OCI-LY7 (cell line): ENCODE results near the gene WDR37. TPM values are rescaled to one million over a fixed set of nuclear protein-coding genes. Genes with fewer than 3 reads are reported as not detected.

Experiments
- BruUV-seq: library from RNA; stranded (reverse); fragments of 400-500 nt; replicated peaks from 2 replicates; lab custom pipeline; 2021; lab: Mats Ljungman, UMichigan
- CTCF ChIA-PET: fragments of 300-600 bp; sonication (Branson Sonifier 250); formaldehyde crosslinking; loops from one replicate; lab custom pipeline; 2022; ENCODE audit warnings: antibody characterized with exemption; ENCODE audit not compliant: unreplicated experiment; lab: Charles Lee
- POLR2A ChIA-PET: fragments of 300-600 bp; sonication (Branson Sonifier 250); formaldehyde crosslinking; loops from one replicate; lab custom pipeline; 2022; ENCODE audit warnings: antibody characterized with exemption; lab: Charles Lee
- DNase-seq: peaks from one replicate; pipeline ENCODE4 v3.0.0-alpha.2; 2015; ENCODE audit warnings: low spot score
- H2AFZ ChIP-seq: fragments of 200-600 bp; sonication (generic), shearing (Covaris generic); 2 replicates; pipeline ENCODE4 v1.6.1; 2014; ENCODE audit warnings: mild to moderate bottlenecking, antibody characterized with exemption, low read length, moderate library complexity
- H3K27ac ChIP-seq: fragments of 200-600 bp; sonication (generic); 2 replicates; pipeline ENCODE4 v1.5.1; 2014; ENCODE audit warnings: mixed run types, low read depth, mild to moderate bottlenecking, moderate library complexity, low read length, inconsistent platforms; ENCODE audit not compliant: poor library complexity, severe bottlenecking
- H3K36me3 ChIP-seq: fragments of 200-600 bp; sonication (generic); 2 replicates; pipeline ENCODE4 v1.6.1; 2014; ENCODE audit warnings: mild to moderate bottlenecking, antibody characterized with exemption, low read length, moderate library complexity, mixed read lengths; ENCODE audit not compliant: insufficient read depth
- H3K4me1 ChIP-seq: fragments of 200-600 bp; sonication (generic); 2 replicates; pipeline ENCODE4 v1.5.1; 2014; ENCODE audit warnings: mild to moderate bottlenecking, low read length; ENCODE audit not compliant: insufficient read depth, poor library complexity, severe bottlenecking
- H3K4me2 ChIP-seq: fragments of 200-600 bp; sonication (generic); 2 replicates; pipeline ENCODE4 v1.6.1; 2014; ENCODE audit warnings: mild to moderate bottlenecking, low read length
- H3K4me3 ChIP-seq: fragments of 200-600 bp; sonication (generic); 2 replicates; pipeline ENCODE4 v1.5.1; 2014; ENCODE audit warnings: mild to moderate bottlenecking, low read depth, low read length; ENCODE audit not compliant: poor library complexity, severe bottlenecking
- H3K79me2 ChIP-seq: fragments of 200-600 bp; sonication (generic); 2 replicates; pipeline ENCODE4 v1.6.1; 2016; ENCODE audit warnings: low read depth, mild to moderate bottlenecking, low read length, moderate library complexity, mixed read lengths; ENCODE audit not compliant: insufficient read depth
- H3K9me2 ChIP-seq: fragments of 200-600 bp; sonication (generic); 2 replicates; pipeline ENCODE4 v1.6.1; 2016; ENCODE audit warnings: mild to moderate bottlenecking, low read length, mixed read lengths; ENCODE audit not compliant: insufficient read depth
- H3K9me3 ChIP-seq: fragments of 200-600 bp; sonication (generic); 2 replicates; pipeline ENCODE4 v1.6.1; 2014; ENCODE audit warnings: mild to moderate bottlenecking, mixed run types, low read length, mixed read lengths
- H4K20me1 ChIP-seq: fragments of 200-600 bp; sonication (generic); 2 replicates; pipeline ENCODE4 v1.6.1; 2014; ENCODE audit warnings: mild to moderate bottlenecking, antibody characterized with exemption, low read length, moderate library complexity, mixed read lengths; ENCODE audit not compliant: insufficient read depth
- EZH2phosphoT487 ChIP-seq: fragments of 200-600 bp; sonication (generic); IDR thresholded peaks from 2 replicates; pipeline ENCODE4 v1.6.1; 2018; ENCODE audit warnings: low read depth, borderline replicate concordance, mild to moderate bottlenecking, mixed run types, antibody characterized with exemption, low read length, moderate library complexity, mixed read lengths
- intact Hi-C: fragments of 100-400 bp; cut with micrococcal nuclease; formaldehyde crosslinking; loops from one replicate; pipeline ENCODE4 v1.10.0; 2022; ENCODE audit not compliant: unreplicated experiment
- total RNA-seq, 2 experiments: library from RNA; depleted of rRNA in 1 of 2; stranded (reverse); fragments of >200 nt in 1 of 2; shearing (Covaris generic) in 1 of 2; gene quantifications; 2 replicates each; pipeline ENCODE4 v1.2.3, GENCODE V29; 2014 to 2022
- TF ChIP-seq, protein P1 (sequence below): fragments of 200-600 bp; sonication (generic); conservative IDR thresholded peaks from 2 replicates; pipeline ENCODE4 v1.5.1; 2014; ENCODE audit warnings: mild to moderate bottlenecking, antibody characterized with exemption, low read length, moderate library complexity, mixed read lengths

Gene WDR37
- total RNA-seq, 2 experiments from 2014 or later = 9.7 to 18.9 TPM

DNA sequence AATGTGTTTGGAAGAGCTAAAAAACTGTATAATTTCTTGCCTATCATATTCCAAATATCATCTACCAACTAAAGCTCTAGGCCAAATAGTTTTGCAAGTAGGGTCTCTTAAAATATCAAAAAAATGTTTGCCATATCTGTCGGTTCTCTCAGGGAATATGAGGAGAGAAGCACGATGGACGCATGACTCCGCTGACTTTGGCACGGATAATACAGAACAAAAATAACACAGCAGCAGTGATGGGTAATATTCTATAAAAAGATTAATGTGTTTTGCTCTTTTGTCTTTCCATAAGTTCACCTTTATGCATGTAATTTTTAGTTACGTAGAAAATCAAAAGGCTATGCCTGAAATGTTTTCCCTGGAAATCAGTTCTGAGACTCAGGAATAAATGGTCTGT, 29.6 kb upstream of the WDR37 start:
- no peak for DNase-seq
- Histone ChIP-seq H3K36me3 (peaks cover 35% of the 10 kb centered on the region; the same call in 1 of the 2 replicates), H3K4me1 (no peaks in the 10 kb centered on the region), H3K27ac (no peak overlapping the region), H3K9me3 (no peaks in the 10 kb centered on the region), H3K4me2 (no peak overlapping the region), H3K79me2 (no peaks in the 10 kb centered on the region), H3K4me3 (no peak overlapping the region), H3K9me2 (no peaks in the 10 kb centered on the region), H2AFZ (no peak overlapping the region), H4K20me1 (no peaks in the 10 kb centered on the region)
- no TSS peak for BruUV-seq
- TF ChIP-seq, protein P1, sequence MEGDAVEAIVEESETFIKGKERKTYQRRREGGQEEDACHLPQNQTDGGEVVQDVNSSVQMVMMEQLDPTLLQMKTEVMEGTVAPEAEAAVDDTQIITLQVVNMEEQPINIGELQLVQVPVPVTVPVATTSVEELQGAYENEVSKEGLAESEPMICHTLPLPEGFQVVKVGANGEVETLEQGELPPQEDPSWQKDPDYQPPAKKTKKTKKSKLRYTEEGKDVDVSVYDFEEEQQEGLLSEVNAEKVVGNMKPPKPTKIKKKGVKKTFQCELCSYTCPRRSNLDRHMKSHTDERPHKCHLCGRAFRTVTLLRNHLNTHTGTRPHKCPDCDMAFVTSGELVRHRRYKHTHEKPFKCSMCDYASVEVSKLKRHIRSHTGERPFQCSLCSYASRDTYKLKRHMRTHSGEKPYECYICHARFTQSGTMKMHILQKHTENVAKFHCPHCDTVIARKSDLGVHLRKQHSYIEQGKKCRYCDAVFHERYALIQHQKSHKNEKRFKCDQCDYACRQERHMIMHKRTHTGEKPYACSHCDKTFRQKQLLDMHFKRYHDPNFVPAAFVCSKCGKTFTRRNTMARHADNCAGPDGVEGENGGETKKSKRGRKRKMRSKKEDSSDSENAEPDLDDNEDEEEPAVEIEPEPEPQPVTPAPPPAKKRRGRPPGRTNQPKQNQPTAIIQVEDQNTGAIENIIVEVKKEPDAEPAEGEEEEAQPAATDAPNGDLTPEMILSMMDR = no peak
- TF ChIP-seq EZH2phosphoT487 = no peak
- intact Hi-C loops = no loop called here
- CTCF ChIA-PET = no interaction called here
- POLR2A ChIA-PET = no interaction called here

DNA sequence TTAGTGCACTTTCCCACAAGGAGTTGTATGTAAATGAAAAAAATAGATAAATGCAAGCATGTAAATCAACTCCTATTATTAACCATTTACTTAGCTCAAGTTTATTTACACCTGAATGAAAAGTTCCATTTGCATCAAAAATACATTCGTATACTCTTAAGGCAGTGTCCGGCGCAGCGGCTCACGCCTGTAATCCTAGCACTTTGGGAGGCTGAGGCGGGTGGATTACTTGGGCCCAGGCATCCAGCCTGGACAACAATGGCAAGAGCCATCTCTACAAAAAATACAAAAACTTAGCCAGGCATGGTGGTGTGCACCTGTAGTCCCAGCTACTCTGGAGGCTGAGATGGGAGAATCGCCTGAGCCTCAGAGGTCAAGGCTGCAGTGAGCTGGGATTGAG, 26.3 kb upstream of the WDR37 start:
- no peak for TF ChIP-seq EZH2phosphoT487
- TF ChIP-seq, protein P1 = no peak
- Histone ChIP-seq H3K4me3 (no peak overlapping the region), H2AFZ (no peak overlapping the region), H3K9me2 (no peaks in the 10 kb centered on the region), H3K9me3 (no peaks in the 10 kb centered on the region), H3K4me1 (no peaks in the 10 kb centered on the region), H3K4me2 (no peak overlapping the region), H3K36me3 (peaks cover 22% of the 10 kb centered on the region; the same call in 1 of the 2 replicates), H3K79me2 (no peaks in the 10 kb centered on the region), H3K27ac (no peak overlapping the region), H4K20me1 (no peaks in the 10 kb centered on the region)
- intact Hi-C loops = no loop called here
- ChIA-PET CTCF (no interaction called here), POLR2A (interaction anchor here (0.6 to 1.1 kb wide), 2 partner anchors 19 to 211 kb away, joined by 3 read pairs; partner anchors contain the start of gene IDI1)
- no peak for DNase-seq
- no TSS peak for BruUV-seq

- ChIA-PET CTCF (no interaction called here), POLR2A (interaction anchor here (1.3 kb wide), 1 partner anchor 9 kb away, joined by 8 read pairs; no protein-coding TSS in a partner anchor)
- H3K4me3 ChIP-seq = no peak overlapping the region
- no peak overlapping the region for H3K27ac ChIP-seq
- H3K79me2 ChIP-seq = no peaks in the 10 kb centered on the region
- TF ChIP-seq EZH2phosphoT487 = no peak
- TF ChIP-seq, protein P1 = no peak
- H3K4me2 ChIP-seq = no peak overlapping the region
- H3K9me3 ChIP-seq = no peaks in the 10 kb centered on the region
- peaks cover 22% of the 10 kb centered on the region for H3K36me3 ChIP-seq
- intact Hi-C loops = no loop called here
- BruUV-seq = no TSS peak
- H3K4me1 ChIP-seq = no peaks in the 10 kb centered on the region
- DNase-seq = no peak
- no peaks in the 10 kb centered on the region for H3K9me2 ChIP-seq
- no peaks in the 10 kb centered on the region for H4K20me1 ChIP-seq
- no peak overlapping the region for H2AFZ ChIP-seq
Observed at GRCh38 chr10:1033601-1034000, 22.6 kb upstream of the WDR37 start.
